ENCODE measurements around the gene HORMAD2.
"Not testable (repeated sequence)": the region's sequence is repeated elsewhere in the genome, so short reads cannot be mapped to it uniquely, and the experiment has no call there.

The HORMAD2 gene

GRCh38 chr22:30200905-30201304, 120.6 kb downstream of the HORMAD2 start:
- not testable (repeated sequence) for H3K14ac ChIP-seq (ENCODE audit: low read length); H2AFZ ChIP-seq (ENCODE audit: insufficient read depth, low read length, poor library complexity); H4K8ac ChIP-seq (ENCODE audit: low read depth, low read length); H2AK5ac ChIP-seq (ENCODE audit: low read length); H4K91ac ChIP-seq (ENCODE audit: low read depth, low read length); H3K4me2 ChIP-seq (ENCODE audit: low read length); H2BK120ac ChIP-seq (ENCODE audit: insufficient read depth, low read length, poor library complexity); H2BK12ac ChIP-seq (ENCODE audit: low read length); H3K79me1 ChIP-seq (ENCODE audit: low read length); H3K27me3 ChIP-seq (ENCODE audit: insufficient read depth, low read length); H3K27ac ChIP-seq (ENCODE audit: low read depth, low read length); H3K23ac ChIP-seq (ENCODE audit: low read length); H3K18ac ChIP-seq (ENCODE audit: low read length); DNase-seq; H3K4ac ChIP-seq (ENCODE audit: low read depth, low read length); H4K12ac ChIP-seq (ENCODE audit: low read depth, low read length); H2BK5ac ChIP-seq (ENCODE audit: low read depth, low read length, poor library complexity); H3K9ac ChIP-seq (ENCODE audit: low read length); H3K36me3 ChIP-seq (ENCODE audit: control insufficient read depth in 1 of 2, insufficient read depth in 2 of 2, low read length in 2 of 2); H3K9me3 ChIP-seq (ENCODE audit: insufficient read depth, low read depth, low read length); H3K79me2 ChIP-seq (ENCODE audit: control insufficient read depth, insufficient read depth, low read length, poor library complexity); H3K4me3 ChIP-seq (ENCODE audit: low read depth, low read length)
- peaks cover 6 to 11% of the 10 kb centered on the region in 2 experiments for H3K4me1 ChIP-seq (ENCODE audit: control insufficient read depth in 1 of 2, insufficient read depth in 2 of 2, low read length in 2 of 2)
- WGBS (ENCODE audit: extremely low coverage, insufficient coverage, insufficient read length): no CpG with 5 or more reads among the region's 10 CpGs

GRCh38 chr22:30201945-30202344, 121.7 kb downstream of the HORMAD2 start:
- peaks cover 0 to under 1% of the 10 kb centered on the region in 2 experiments for H3K4me1 ChIP-seq (ENCODE audit: control insufficient read depth in 1 of 2, insufficient read depth in 2 of 2, low read length in 2 of 2)
- H3K4me3 ChIP-seq (ENCODE audit: low read depth, low read length): no peak overlapping the region
- H2AK5ac ChIP-seq (ENCODE audit: low read length): no peak overlapping the region
- H3K79me2 ChIP-seq (ENCODE audit: control insufficient read depth, insufficient read depth, low read length, poor library complexity): no peaks in the 10 kb centered on the region
- H4K91ac ChIP-seq (ENCODE audit: low read depth, low read length): no peak overlapping the region
- no peak for DNase-seq
- H3K9ac ChIP-seq (ENCODE audit: low read length): no peak overlapping the region
- no peaks in the 10 kb centered on the region for H3K27me3 ChIP-seq (ENCODE audit: insufficient read depth, low read length)
- no peak overlapping the region for H2AFZ ChIP-seq (ENCODE audit: insufficient read depth, low read length, poor library complexity)
- no peak overlapping the region for H2BK12ac ChIP-seq (ENCODE audit: low read length)
- H3K4me2 ChIP-seq (ENCODE audit: low read length): no peak overlapping the region
- H3K14ac ChIP-seq (ENCODE audit: low read length): no peak overlapping the region
- no peak overlapping the region for H3K27ac ChIP-seq (ENCODE audit: low read depth, low read length)
- H3K4ac ChIP-seq (ENCODE audit: low read depth, low read length): no peak overlapping the region
- H2BK120ac ChIP-seq (ENCODE audit: insufficient read depth, low read length, poor library complexity): no peak overlapping the region
- WGBS (ENCODE audit: extremely low coverage, insufficient coverage, insufficient read length): no CpG with 5 or more reads among the region's 3 CpGs
- no peak overlapping the region for H3K18ac ChIP-seq (ENCODE audit: low read length)
- H4K8ac ChIP-seq (ENCODE audit: low read depth, low read length): no peak overlapping the region
- no peak overlapping the region for H2BK5ac ChIP-seq (ENCODE audit: low read depth, low read length, poor library complexity)
- no peaks in the 10 kb centered on the region for H3K79me1 ChIP-seq (ENCODE audit: low read length)
- H4K12ac ChIP-seq (ENCODE audit: low read depth, low read length): no peak overlapping the region
- no peaks in the 10 kb centered on the region for H3K9me3 ChIP-seq (ENCODE audit: insufficient read depth, low read depth, low read length)
- no peaks in the 10 kb centered on the region for H3K36me3 ChIP-seq (ENCODE audit: control insufficient read depth in 1 of 2, insufficient read depth in 2 of 2, low read length in 2 of 2)
- no peak overlapping the region for H3K23ac ChIP-seq (ENCODE audit: low read length)

GRCh38 chr22:30202531-30203006, 122.3 kb downstream of the HORMAD2 start:
- Histone ChIP-seq H3K27me3 (ENCODE audit: insufficient read depth, low read length) (no peaks in the 10 kb centered on the region), H3K18ac (ENCODE audit: low read length) (no peak overlapping the region), H4K12ac (ENCODE audit: low read depth, low read length) (no peak overlapping the region), H2BK12ac (ENCODE audit: low read length) (no peak overlapping the region), H4K91ac (ENCODE audit: low read depth, low read length) (no peak overlapping the region), H3K79me1 (ENCODE audit: low read length) (no peaks in the 10 kb centered on the region), H3K14ac (ENCODE audit: low read length) (no peak overlapping the region), H3K23ac (ENCODE audit: low read length) (no peak overlapping the region), H3K4me2 (ENCODE audit: low read length) (no peak overlapping the region), H3K9ac (ENCODE audit: low read length) (no peak overlapping the region), H3K27ac (ENCODE audit: low read depth, low read length) (no peak overlapping the region), H3K4ac (ENCODE audit: low read depth, low read length) (no peak overlapping the region), H3K36me3 (ENCODE audit: control insufficient read depth in 1 of 2, insufficient read depth in 2 of 2, low read length in 2 of 2) (no peaks in the 10 kb centered on the region), H2BK120ac (ENCODE audit: insufficient read depth, low read length, poor library complexity) (no peak overlapping the region), H3K79me2 (ENCODE audit: control insufficient read depth, insufficient read depth, low read length, poor library complexity) (no peaks in the 10 kb centered on the region), H2AFZ (ENCODE audit: insufficient read depth, low read length, poor library complexity) (no peak overlapping the region), H3K4me3 (ENCODE audit: low read depth, low read length) (no peak overlapping the region), H3K4me1 (ENCODE audit: control insufficient read depth in 1 of 2, insufficient read depth in 2 of 2, low read length in 2 of 2) (no peaks in the 10 kb centered on the region), H4K8ac (ENCODE audit: low read depth, low read length) (no peak overlapping the region), H2AK5ac (ENCODE audit: low read length) (no peak overlapping the region), H3K9me3 (ENCODE audit: insufficient read depth, low read depth, low read length) (no peaks in the 10 kb centered on the region), H2BK5ac (ENCODE audit: low read depth, low read length, poor library complexity) (no peak overlapping the region)
- no CpG with 5 or more reads among the region's 9 CpGs for WGBS (ENCODE audit: extremely low coverage, insufficient coverage, insufficient read length)
- DNase-seq: no peak

GRCh38 chr22:30204015-30204741, 123.9 kb downstream of the HORMAD2 start:
- Histone ChIP-seq H3K18ac (ENCODE audit: low read length) (no peak overlapping the region), H4K91ac (ENCODE audit: low read depth, low read length) (no peak overlapping the region), H3K27me3 (ENCODE audit: insufficient read depth, low read length) (no peaks in the 10 kb centered on the region), H3K9ac (ENCODE audit: low read length) (no peak overlapping the region), H3K79me1 (ENCODE audit: low read length) (peaks cover 2% of the 10 kb centered on the region), H3K36me3 (ENCODE audit: control insufficient read depth in 1 of 2, insufficient read depth in 2 of 2, low read length in 2 of 2) (no peaks in the 10 kb centered on the region), H3K4ac (ENCODE audit: low read depth, low read length) (no peak overlapping the region), H3K4me2 (ENCODE audit: low read length) (no peak overlapping the region), H3K79me2 (ENCODE audit: control insufficient read depth, insufficient read depth, low read length, poor library complexity) (no peaks in the 10 kb centered on the region), H3K4me1 (ENCODE audit: control insufficient read depth in 1 of 2, insufficient read depth in 2 of 2, low read length in 2 of 2) (peaks cover 2 to 4% of the 10 kb centered on the region in 2 experiments), H4K12ac (ENCODE audit: low read depth, low read length) (no peak overlapping the region), H3K14ac (ENCODE audit: low read length) (no peak overlapping the region), H3K23ac (ENCODE audit: low read length) (no peak overlapping the region), H2BK120ac (ENCODE audit: insufficient read depth, low read length, poor library complexity) (no peak overlapping the region), H2BK5ac (ENCODE audit: low read depth, low read length, poor library complexity) (no peak overlapping the region), H3K27ac (ENCODE audit: low read depth, low read length) (no peak overlapping the region), H2AFZ (ENCODE audit: insufficient read depth, low read length, poor library complexity) (no peak overlapping the region), H3K9me3 (ENCODE audit: insufficient read depth, low read depth, low read length) (no peaks in the 10 kb centered on the region), H2BK12ac (ENCODE audit: low read length) (no peak overlapping the region), H2AK5ac (ENCODE audit: low read length) (no peak overlapping the region), H4K8ac (ENCODE audit: low read depth, low read length) (no peak overlapping the region), H3K4me3 (ENCODE audit: low read depth, low read length) (no peak overlapping the region)
- WGBS (ENCODE audit: extremely low coverage, insufficient coverage, insufficient read length): no CpG with 5 or more reads among the region's 7 CpGs
- DNase-seq: no peak

Measured in trophoblast cell (in vitro differentiated cells and primary cell).